HCT116 (cell line): ENCODE results near the gene NACAD.

Source experiments
- SP1 ChIP-seq: IDR thresholded peaks from 2 replicates; pipeline ENCODE4 v1.6.1; 2012; ENCODE audit warnings: low read depth
- TF ChIP-seq, protein P1 (sequence below), 3 experiments: fragments of 200-600 bp in 1 of 3; sonication (generic) in 1 of 3; IDR thresholded peaks in 2 of 3; conservative IDR thresholded peaks in 1 of 3; 2 replicates each; pipeline ENCODE4 v1.5.1; 2012 to 2017; ENCODE audit warnings: low read depth in 2 of 3, low read length in 2 of 3, antibody characterized with exemption in 1 of 3, borderline replicate concordance in 1 of 3, control low read depth in 1 of 3, mild to moderate bottlenecking in 1 of 3, mixed read lengths in 1 of 3, mixed run types in 1 of 3, moderate library complexity in 1 of 3; ENCODE audit not compliant: insufficient read depth in 1 of 3

GRCh38 chr7:45067582-45067981, 21.2 kb downstream of the NACAD start:
- TF ChIP-seq, protein P1, sequence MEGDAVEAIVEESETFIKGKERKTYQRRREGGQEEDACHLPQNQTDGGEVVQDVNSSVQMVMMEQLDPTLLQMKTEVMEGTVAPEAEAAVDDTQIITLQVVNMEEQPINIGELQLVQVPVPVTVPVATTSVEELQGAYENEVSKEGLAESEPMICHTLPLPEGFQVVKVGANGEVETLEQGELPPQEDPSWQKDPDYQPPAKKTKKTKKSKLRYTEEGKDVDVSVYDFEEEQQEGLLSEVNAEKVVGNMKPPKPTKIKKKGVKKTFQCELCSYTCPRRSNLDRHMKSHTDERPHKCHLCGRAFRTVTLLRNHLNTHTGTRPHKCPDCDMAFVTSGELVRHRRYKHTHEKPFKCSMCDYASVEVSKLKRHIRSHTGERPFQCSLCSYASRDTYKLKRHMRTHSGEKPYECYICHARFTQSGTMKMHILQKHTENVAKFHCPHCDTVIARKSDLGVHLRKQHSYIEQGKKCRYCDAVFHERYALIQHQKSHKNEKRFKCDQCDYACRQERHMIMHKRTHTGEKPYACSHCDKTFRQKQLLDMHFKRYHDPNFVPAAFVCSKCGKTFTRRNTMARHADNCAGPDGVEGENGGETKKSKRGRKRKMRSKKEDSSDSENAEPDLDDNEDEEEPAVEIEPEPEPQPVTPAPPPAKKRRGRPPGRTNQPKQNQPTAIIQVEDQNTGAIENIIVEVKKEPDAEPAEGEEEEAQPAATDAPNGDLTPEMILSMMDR (IDR thresholded peaks at IDR 0.05 in 2 of 3, conservative IDR thresholded peaks at IDR 0.05 in 1 of 3; ENCODE audit: borderline replicate concordance in 1 of 3, insufficient read depth in 1 of 3, low read depth in 2 of 3, low read length in 2 of 3): no peak
- TF ChIP-seq SP1: no peak
